ENCODE data around the gene CHST9.

Gene CHST9

GRCh38 chr18:27022477-27022876 lies 162.6 kb downstream of the CHST9 start:
- no peak for DNase-seq (ENCODE audit: low read depth)
- no peak overlapping the region for H3K4me3 ChIP-seq (ENCODE audit: control insufficient read depth, low read depth, low read length)
- TF ChIP-seq CTCF (IDR thresholded peaks at IDR 0.05; ENCODE audit: control insufficient read depth, insufficient read depth, low read depth, low read length, missing control alignments), result no peak

DNA sequence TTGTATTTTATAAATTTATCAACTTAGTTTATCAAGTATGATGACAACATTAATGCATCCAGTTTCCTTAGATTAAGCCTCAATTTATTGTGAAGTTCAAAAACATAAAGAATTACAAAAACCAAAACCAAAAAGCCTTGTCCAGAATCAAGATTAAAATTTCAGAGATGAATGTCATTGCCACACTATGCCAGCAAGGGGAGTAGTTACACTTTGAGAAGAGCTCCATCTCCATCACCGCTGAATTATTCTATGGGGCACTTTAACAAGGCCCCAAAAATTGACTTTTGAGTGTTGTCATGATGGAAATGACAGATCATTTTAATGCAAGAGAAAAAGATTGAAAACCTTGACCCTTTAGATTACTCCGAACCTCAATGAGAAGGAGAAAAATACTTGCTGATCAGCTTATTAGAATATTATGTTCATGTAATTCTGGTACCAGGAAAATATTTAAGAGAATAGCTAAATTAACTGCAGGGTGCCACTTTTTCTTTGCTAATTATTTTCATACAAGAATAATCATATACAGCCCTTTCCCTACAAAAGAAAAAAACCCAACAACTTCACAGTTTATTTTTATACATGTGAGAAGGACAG lies 167.1 kb downstream of the CHST9 start:
- H3K4me3 ChIP-seq (ENCODE audit: control insufficient read depth, low read depth, low read length), result no peak overlapping the region
- DNase-seq (ENCODE audit: low read depth), result no peak
- no peak for TF ChIP-seq CTCF (IDR thresholded peaks at IDR 0.05; ENCODE audit: control insufficient read depth, insufficient read depth, low read depth, low read length, missing control alignments)

DNA sequence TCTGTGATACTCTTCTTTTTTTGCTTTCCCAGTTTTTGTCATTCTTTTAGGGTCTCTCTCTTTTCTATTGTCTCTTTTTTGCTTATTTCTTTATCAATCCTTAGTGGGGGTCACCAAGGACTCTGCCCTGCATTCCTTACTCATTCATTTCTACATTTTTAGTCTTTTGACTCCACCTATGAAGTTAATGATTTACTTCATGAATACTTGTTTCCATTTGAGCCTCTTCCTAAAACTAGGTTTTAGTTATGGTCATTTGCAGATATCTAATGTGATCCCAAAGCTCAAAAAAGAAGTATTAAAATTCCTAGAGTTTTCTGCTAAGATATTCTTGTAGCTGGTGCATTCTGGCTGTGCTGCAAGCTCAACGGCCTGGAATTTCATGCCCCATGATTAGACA lies 170.3 kb downstream of the CHST9 start:
- H3K4me3 ChIP-seq (ENCODE audit: control insufficient read depth, low read depth, low read length), result no peak overlapping the region
- no peak for DNase-seq (ENCODE audit: low read depth)
- TF ChIP-seq CTCF (IDR thresholded peaks at IDR 0.05; ENCODE audit: control insufficient read depth, insufficient read depth, low read depth, low read length, missing control alignments), result no peak

DNA sequence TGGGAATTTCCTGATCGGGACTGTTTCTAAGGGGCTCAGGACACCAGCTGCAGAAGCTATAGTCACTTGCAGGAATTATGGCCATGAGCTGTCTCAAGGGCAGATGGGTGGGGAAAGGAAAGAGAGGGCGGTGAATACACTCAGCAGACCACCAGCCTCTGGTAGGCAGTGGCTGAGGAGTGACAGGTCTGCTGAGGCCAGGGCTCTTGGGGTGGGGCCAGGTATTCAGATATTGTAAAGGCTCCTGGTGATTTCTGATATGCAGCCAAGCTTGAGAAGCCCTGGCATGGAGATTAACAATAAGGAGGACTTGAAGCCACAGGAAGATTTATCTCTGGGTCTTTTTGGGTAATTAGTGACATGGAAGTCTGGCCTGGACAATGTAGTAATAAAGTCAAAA lies 174.3 kb downstream of the CHST9 start:
- no peak for DNase-seq (ENCODE audit: low read depth)
- no peak for TF ChIP-seq CTCF (IDR thresholded peaks at IDR 0.05; ENCODE audit: control insufficient read depth, insufficient read depth, low read depth, low read length, missing control alignments)
- H3K4me3 ChIP-seq (ENCODE audit: control insufficient read depth, low read depth, low read length), result no peak overlapping the region

DNA sequence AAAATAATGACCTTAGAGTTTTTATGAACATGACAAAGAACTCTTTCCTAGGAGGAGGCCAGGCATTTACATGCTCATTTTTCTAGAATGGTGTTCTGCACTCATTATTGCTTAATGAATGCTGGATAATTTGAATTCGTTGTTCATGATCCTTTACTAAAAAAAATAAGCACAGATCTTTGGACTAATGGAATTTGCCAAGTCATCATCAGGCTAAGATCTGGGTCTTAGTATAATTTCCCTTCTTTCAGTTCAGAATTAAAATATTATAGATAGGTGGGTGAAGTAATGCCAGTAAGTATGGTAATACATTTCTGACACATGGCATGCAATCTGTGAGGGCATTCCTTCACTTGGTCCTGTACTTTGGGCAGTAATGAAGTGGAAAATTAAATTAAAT lies 175.8 kb downstream of the CHST9 start:
- no peak for DNase-seq (ENCODE audit: low read depth)
- no peak overlapping the region for H3K4me3 ChIP-seq (ENCODE audit: control insufficient read depth, low read depth, low read length)
- no peak for TF ChIP-seq CTCF (IDR thresholded peaks at IDR 0.05; ENCODE audit: control insufficient read depth, insufficient read depth, low read depth, low read length, missing control alignments)

- no peak for DNase-seq (ENCODE audit: low read depth)
- no peak overlapping the region for H3K4me3 ChIP-seq (ENCODE audit: control insufficient read depth, low read depth, low read length)
- no peak for TF ChIP-seq CTCF (IDR thresholded peaks at IDR 0.05; ENCODE audit: control insufficient read depth, insufficient read depth, low read depth, low read length, missing control alignments)
These were observed 176.5 kb downstream of the CHST9 start for GRCh38 chr18:27008575-27008974.

DNA sequence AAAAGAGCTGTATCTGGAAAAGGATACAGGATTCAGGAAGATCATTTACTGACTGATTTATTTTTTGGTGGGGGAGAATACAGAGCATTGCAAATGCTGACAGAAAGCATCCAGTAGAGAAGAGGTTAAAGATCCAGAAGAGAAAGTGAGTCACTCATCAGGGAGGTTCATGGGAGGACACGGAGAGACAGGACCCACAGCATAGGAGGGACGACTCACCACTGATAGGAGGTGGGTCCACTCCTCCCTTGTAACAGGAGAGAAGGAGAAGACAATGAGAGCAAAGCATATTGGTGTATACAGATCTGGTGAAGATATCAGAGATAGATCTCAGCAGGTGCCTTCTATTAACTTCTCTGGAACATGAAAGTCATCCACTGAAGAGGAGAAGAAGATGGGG lies 177.2 kb downstream of the CHST9 start:
- no peak overlapping the region for H3K4me3 ChIP-seq (ENCODE audit: control insufficient read depth, low read depth, low read length)
- DNase-seq (ENCODE audit: low read depth), result no peak
- no peak for TF ChIP-seq CTCF (IDR thresholded peaks at IDR 0.05; ENCODE audit: control insufficient read depth, insufficient read depth, low read depth, low read length, missing control alignments)

Measured in AG09309 (cell line).